Tibial nerve (tissue), 4 donors: ENCODE results near the gene PTPRT. TPM values are rescaled to one million over a fixed set of nuclear protein-coding genes. Genes with fewer than 3 reads are reported as not detected.

Experiments
- DNase-seq, 2 donors: peaks; one replicate each; pipeline ENCODE4 v3.0.0-alpha.2; 2019; ENCODE audit warnings: low spot score in 2 of 2
- H3K27ac ChIP-seq, 4 donors: fragments of 200-600 bp; sonication (generic) in 3 of 4; one replicate each; pipeline ENCODE4 v1.5.1; 2017 to 2019; ENCODE audit warnings: mild to moderate bottlenecking in 1 of 4
- H3K27me3 ChIP-seq, 2 donors: fragments of 200-600 bp; sonication (generic) in 1 of 2; one replicate each; pipeline versions ENCODE4 v1.5.1 to v1.6.0; 2017 to 2019
- H3K36me3 ChIP-seq, 3 donors: fragments of 200-600 bp; sonication (generic); one replicate each; pipeline ENCODE4 v1.5.1; 2018 to 2019
- H3K4me1 ChIP-seq, 4 donors: fragments of 200-600 bp; sonication (generic) in 3 of 4; one replicate each; pipeline ENCODE4 v1.5.1; 2017 to 2019
- H3K4me3 ChIP-seq, 4 donors: fragments of 200-600 bp; sonication (generic) in 3 of 4; one replicate each; pipeline ENCODE4 v1.5.1; 2017 to 2019; ENCODE audit warnings: mild to moderate bottlenecking in 1 of 4, moderate library complexity in 1 of 4
- H3K9me3 ChIP-seq, 4 donors: fragments of 200-600 bp; sonication (generic) in 3 of 4; one replicate each; pipeline ENCODE4 v1.5.1; 2017 to 2019
- CTCF ChIP-seq, 5 experiments: fragments of 200-600 bp in 3 of 5; fragments of 450-650 bp in 2 of 5; sonication (generic) in 3 of 5; IDR thresholded peaks; one replicate each; pipeline ENCODE4 v1.5.1; 2016 to 2019; ENCODE audit warnings: antibody characterized with exemption in 5 of 5, mild to moderate bottlenecking in 3 of 5, moderate library complexity in 2 of 5
- EP300 ChIP-seq, 2 donors: sonication (generic); formaldehyde crosslinking; IDR thresholded peaks; one replicate each; pipeline ENCODE4 v1.6.1; 2017; ENCODE audit warnings: antibody characterized with exemption in 2 of 2, mild to moderate bottlenecking in 1 of 2
- POLR2A ChIP-seq, 2 donors: fragments of 450-650 bp; IDR thresholded peaks; one replicate each; pipeline ENCODE4 v1.6.1; 2017; ENCODE audit warnings: antibody characterized with exemption in 2 of 2, mild to moderate bottlenecking in 2 of 2, moderate library complexity in 2 of 2
- WGBS, 2 donors: methylation state at CpG; one replicate each; pipeline ENCODE4 v1.1.5; 2018; 5-methylcytosine and 5-hydroxymethylcytosine counted together
- total RNA-seq, 4 donors: library from RNA; depleted of rRNA; stranded (reverse); fragments of >200 nt; gene quantifications; one replicate each; pipeline ENCODE4 v1.1.0, GENCODE V29; 2016

Gene PTPRT
- total RNA-seq, 4 donors from 2014 or later: under 0.01 TPM; not detected in 3

- no peak overlapping the region for H3K27ac ChIP-seq
- no peak overlapping the region for H3K4me3 ChIP-seq
- H3K4me1 ChIP-seq: no peaks in the 10 kb centered on the region
- H3K27me3 ChIP-seq: no peaks in the 10 kb centered on the region
- no peaks in the 10 kb centered on the region for H3K36me3 ChIP-seq
- TF ChIP-seq CTCF (IDR thresholded peaks at IDR 0.05) (no peak), EP300 (IDR thresholded peaks at IDR 0.05) (no peak), POLR2A (IDR thresholded peaks at IDR 0.05) (no peak)
- WGBS, 2 donors: 63 to 68% methylated on average over 2 of the region's 2 CpGs
- no peak for DNase-seq
- H3K9me3 ChIP-seq: no peaks in the 10 kb centered on the region
Measured at GRCh38 chr20:43140726-43141125, 49.0 kb downstream of the PTPRT start.

- no peak for TF ChIP-seq EP300 (IDR thresholded peaks at IDR 0.05)
- TF ChIP-seq POLR2A (IDR thresholded peaks at IDR 0.05): no peak
- Histone ChIP-seq H3K27me3 (no peaks in the 10 kb centered on the region), H3K9me3 (no peaks in the 10 kb centered on the region), H3K27ac (no peak overlapping the region), H3K4me3 (no peak overlapping the region), H3K36me3 (no peaks in the 10 kb centered on the region), H3K4me1 (no peaks in the 10 kb centered on the region)
- 82 to 89% methylated on average over 12 to 17 of the region's 17 CpGs for WGBS, 2 donors
- no peak for DNase-seq
Measured at GRCh38 chr20:43138061-43138770, 51.5 kb downstream of the PTPRT start.

GRCh38 chr20:43137160-43137559 lies 52.5 kb downstream of the PTPRT start:
- Histone ChIP-seq H3K36me3 (no peaks in the 10 kb centered on the region), H3K9me3 (no peaks in the 10 kb centered on the region), H3K27ac (no peak overlapping the region), H3K4me3 (no peak overlapping the region), H3K27me3 (no peaks in the 10 kb centered on the region), H3K4me1 (no peaks in the 10 kb centered on the region)
- WGBS, 2 donors: 76 to 86% methylated on average over 1 of the region's 1 CpG
- no peak for DNase-seq
- TF ChIP-seq CTCF (IDR thresholded peaks at IDR 0.05) (no peak), EP300 (IDR thresholded peaks at IDR 0.05) (no peak), POLR2A (IDR thresholded peaks at IDR 0.05) (no peak)

- Histone ChIP-seq H3K27me3 (no peaks in the 10 kb centered on the region), H3K9me3 (no peaks in the 10 kb centered on the region), H3K4me3 (no peak overlapping the region), H3K4me1 (no peaks in the 10 kb centered on the region), H3K36me3 (no peaks in the 10 kb centered on the region), H3K27ac (no peak overlapping the region)
- no peak for DNase-seq
- TF ChIP-seq CTCF (IDR thresholded peaks at IDR 0.05) (no peak), EP300 (IDR thresholded peaks at IDR 0.05) (no peak), POLR2A (IDR thresholded peaks at IDR 0.05) (no peak)
- 73 to 81% methylated on average over 5 of the region's 5 CpGs for WGBS, 2 donors
Measured at GRCh38 chr20:43124241-43124640, 65.5 kb downstream of the PTPRT start.

- 76 to 89% methylated on average over 2 of the region's 2 CpGs for WGBS, 2 donors
- no peaks in the 10 kb centered on the region for H3K27me3 ChIP-seq
- H3K36me3 ChIP-seq: no peaks in the 10 kb centered on the region
- no peak for TF ChIP-seq CTCF (IDR thresholded peaks at IDR 0.05)
- no peak for TF ChIP-seq EP300 (IDR thresholded peaks at IDR 0.05)
- no peak for TF ChIP-seq POLR2A (IDR thresholded peaks at IDR 0.05)
- no peaks in the 10 kb centered on the region for H3K4me1 ChIP-seq
- H3K27ac ChIP-seq: no peak overlapping the region
- H3K4me3 ChIP-seq: no peak overlapping the region
- H3K9me3 ChIP-seq: no peaks in the 10 kb centered on the region
- no peak for DNase-seq
Measured at GRCh38 chr20:43123180-43123579, 66.5 kb downstream of the PTPRT start.
